HepG2 (cell line): ENCODE measurements around the gene THADA. TPM values are rescaled to one million over a fixed set of nuclear protein-coding genes. Genes with fewer than 3 reads are reported as not detected.

ENCODE experiments used
- ATAC-seq: fragments of 200-7000 bp; cut with Tn5 transposase; 3 replicates; pipeline ENCODE4 v1.9.1; 2020; ENCODE audit warnings: mild to moderate bottlenecking, moderate library complexity
- BruUV-seq: library from RNA; stranded (reverse); fragments of 400-500 nt; replicated peaks from 2 replicates; lab custom pipeline; 2021; lab: Mats Ljungman, UMichigan
- CTCF ChIA-PET: fragments of 300-600 bp; formaldehyde crosslinking; extraction: SDS; loops from one replicate; lab custom pipeline; 2021; ENCODE audit warnings: low total read pairs, inconsistent platforms, low intra/inter-chr PET ratio; lab: Yijun Ruan, JAX
- POLR2A ChIA-PET: fragments of 350-600 bp; sonication (Branson Sonifier 250); formaldehyde crosslinking; loops from one replicate; lab custom pipeline; 2020; ENCODE audit warnings: antibody characterized with exemption, inconsistent platforms; lab: Yijun Ruan, JAX
- DNase-seq: peaks from one replicate; pipeline ENCODE4 v3.0.0-alpha.2; 2015; ENCODE audit warnings: low spot score
- FAIRE-seq: peaks from 3 replicates; lab custom pipeline; 2011; peaks lifted over from hg19 to GRCh38; lab: Jason Lieb, UNC
- H2AFZ ChIP-seq: one replicate; pipeline ENCODE4 v1.6.1; 2011; ENCODE audit warnings: low read length, inconsistent platforms
- H3K27ac ChIP-seq: fragments of 300-600 bp; 3 replicates; pipeline ENCODE4 v1.8.0; 2011; ENCODE audit warnings: mixed run types, mild to moderate bottlenecking, mixed read lengths, low read length, inconsistent platforms; ENCODE audit not compliant: insufficient read depth; ENCODE audit errors: extremely low read length
- H3K27me3 ChIP-seq, 2 experiments: fragments of 200-600 bp in 1 of 2; 2 replicates in 1 of 2; 3 replicates in 1 of 2; pipeline versions ENCODE4 v1.6.0 to v1.8.0; 2011; ENCODE audit warnings: low read length in 2 of 2, mild to moderate bottlenecking in 2 of 2, moderate library complexity in 2 of 2, inconsistent platforms in 1 of 2; ENCODE audit not compliant: insufficient read depth in 2 of 2, control insufficient read depth in 1 of 2
- H3K36me3 ChIP-seq, 2 experiments: fragments of 200-600 bp in 1 of 2; replicated peaks in 1 of 2; 2 replicates in 1 of 2; 3 replicates in 1 of 2; pipeline versions ENCODE4 v1.5.1 to v1.8.0; 2011; ENCODE audit warnings: low read length in 2 of 2, inconsistent platforms in 1 of 2; ENCODE audit not compliant: insufficient read depth in 2 of 2, control insufficient read depth in 1 of 2
- H3K4me1 ChIP-seq: 2 replicates; pipeline ENCODE4 v1.5.1; 2012; ENCODE audit warnings: low read length, inconsistent platforms; ENCODE audit not compliant: insufficient read depth
- H3K4me2 ChIP-seq: 2 replicates; pipeline ENCODE4 v1.6.0; 2011; ENCODE audit warnings: low read depth, low read length, inconsistent platforms
- H3K4me3 ChIP-seq, 3 experiments: fragments of 200-600 bp in 1 of 3; sonication (generic), shearing (Covaris generic) in 1 of 3; replicated peaks in 1 of 3; 2 replicates each; pipeline ENCODE4 v1.5.1; 2011 to 2016; ENCODE audit warnings: low read length in 3 of 3, inconsistent platforms in 2 of 3, low read depth in 2 of 3, mild to moderate bottlenecking in 2 of 3, control low read depth in 1 of 3, mixed read lengths in 1 of 3; ENCODE audit not compliant: insufficient read depth in 1 of 3
- H3K79me2 ChIP-seq: one replicate; pipeline ENCODE4 v1.6.1; 2011; ENCODE audit warnings: low read length, inconsistent platforms; ENCODE audit not compliant: insufficient read depth
- H3K9ac ChIP-seq: 2 replicates; pipeline ENCODE4 v1.6.0; 2011; ENCODE audit warnings: mild to moderate bottlenecking, low read depth, low read length, inconsistent platforms; ENCODE audit not compliant: insufficient read depth
- H3K9me3 ChIP-seq: 2 replicates; pipeline ENCODE4 v1.5.1; 2012; ENCODE audit warnings: mild to moderate bottlenecking, low read length
- H4K20me1 ChIP-seq: 2 replicates; pipeline ENCODE4 v1.6.0; 2011; ENCODE audit warnings: inconsistent platforms, mild to moderate bottlenecking, low read length, moderate library complexity; ENCODE audit not compliant: insufficient read depth
- ATM ChIP-seq: fragments of 450-650 bp; IDR thresholded peaks from 2 replicates; pipeline ENCODE4 v1.7.1; 2017; ENCODE audit warnings: mild to moderate bottlenecking, borderline replicate concordance
- PHF8 ChIP-seq: sonication (generic); formaldehyde crosslinking; IDR thresholded peaks from 2 replicates; pipeline ENCODE4 v1.5.0; 2020; ENCODE audit warnings: missing genetic modification reagents
- ZGPAT ChIP-seq: IDR thresholded peaks from 2 replicates; pipeline ENCODE4 v1.6.1; 2016; ENCODE audit warnings: mild to moderate bottlenecking
- ZNF703 ChIP-seq: sonication (generic); formaldehyde crosslinking; IDR thresholded peaks from 2 replicates; pipeline ENCODE4 v1.5.1; 2020; ENCODE audit warnings: missing genetic modification reagents, mild to moderate bottlenecking, moderate library complexity, borderline replicate concordance
- ZNF770 ChIP-seq: sonication (generic); formaldehyde crosslinking; IDR thresholded peaks from 2 replicates; pipeline ENCODE4 v1.5.0; 2020; ENCODE audit warnings: mild to moderate bottlenecking, missing genetic modification reagents
- WGBS: methylation state at CpG from one replicate; pipeline ENCODE4 v1.1.6; 2017; ENCODE audit warnings: low lambda C conversion rate; 5-methylcytosine and 5-hydroxymethylcytosine counted together
- in situ Hi-C: cut with HindIII; loops from 2 replicates; pipeline ENCODE4 v1.10.0; 2017; ENCODE audit warnings: low pct_unique_long_range_greater_than_20kb; ENCODE audit not compliant: extremely low pct_ligation_motif_present
- intact Hi-C: fragments of 100-400 bp; cut with micrococcal nuclease; formaldehyde crosslinking; loops from one replicate; pipeline ENCODE4 v1.10.0; 2022; ENCODE audit not compliant: unreplicated experiment
- polyA plus RNA-seq, 8 experiments: library from polyadenylated mRNA; depleted of rRNA in 3 of 8; stranded (reverse) in 7 of 8; unstranded in 1 of 8; fragments of >200 nt; fragmentation: Illumina TruSeq in 4 of 8; extraction: Trizol in 4 of 8; gene quantifications; 2 replicates each; pipeline versions ENCODE4 v1.2.1 to v1.2.3, GENCODE V29; 2011 to 2016; ENCODE audit warnings: low read depth in 4 of 8, missing spikeins in 1 of 8, mixed read lengths in 1 of 8; ENCODE audit not compliant: insufficient read depth in 1 of 8
- total RNA-seq, 5 experiments: library from RNA; depleted of rRNA; stranded (reverse); fragments of >200 nt; fragmentation: Illumina TruSeq; extraction: Trizol; gene quantifications; 2 replicates each; pipeline ENCODE4 v1.2.3, GENCODE V29; 2016; ENCODE audit warnings: low read depth in 1 of 5

The THADA gene
- total and polyA plus RNA-seq, 2 of the 13 experiments (the other 11 are each of a cell fraction or from before 2014, with no cell fraction given) = 12.7 to 21.7 TPM

GRCh38 chr2:43368483-43369385 is 227.1 kb downstream of the THADA start (continued):
- peak; percentile 90 for TF ChIP-seq ZNF770 (CRISPR knock-in tag)

- Histone ChIP-seq H4K20me1 (no peaks in the 10 kb centered on the region), H3K4me2 (no peak overlapping the region), H3K4me1 (peaks cover 60% of the 10 kb centered on the region), H3K79me2 (no peaks in the 10 kb centered on the region), H3K4me3 (no peak overlapping the region)
- no peak for DNase-seq
- no peak for TF ChIP-seq ATM
- TF ChIP-seq ZGPAT = no peak
- no peak for TF ChIP-seq PHF8 (CRISPR knock-in tag)
- TF ChIP-seq ZNF703 = no peak
- TF ChIP-seq, all 625 proteins: peak for 0
- ATAC-seq (no peak), FAIRE-seq (no peak)
- BruUV-seq = no TSS peak
- in situ Hi-C loops (no loop called here), intact Hi-C loops (no loop called here)
- WGBS = 95% methylated on average over 3 of the region's 3 CpGs
- H3K27me3 ChIP-seq = no peaks in the 10 kb centered on the region
- H3K36me3 ChIP-seq = no peaks in the 10 kb centered on the region
- no peak overlapping the region for H2AFZ ChIP-seq
- no peaks in the 10 kb centered on the region for H3K9me3 ChIP-seq
- H3K9ac ChIP-seq = no peak overlapping the region
- H3K27ac ChIP-seq = no peak overlapping the region
- POLR2A ChIA-PET = no interaction called here
- CTCF ChIA-PET = no interaction called here
These were observed 228.6 kb downstream of the THADA start for GRCh38 chr2:43367012-43367782.
